ACHN (cell line): ENCODE measurements around the gene CFAP52.

Source experiments
- DNase-seq: peaks from one replicate; pipeline ENCODE4 v3.0.0-alpha.2; 2015
- in situ Hi-C: cut with HindIII; loops from 2 replicates; pipeline ENCODE4 v1.10.0; 2017; ENCODE audit warnings: low sequenced_read_pairs, low pct_ligation_motif_present, low pct_unique_long_range_greater_than_20kb

The CFAP52 gene

GRCh38 chr17:9672691-9673090 lies 96.2 kb downstream of the CFAP52 start:
- no peak for DNase-seq
- in situ Hi-C loops = no loop called here

DNA sequence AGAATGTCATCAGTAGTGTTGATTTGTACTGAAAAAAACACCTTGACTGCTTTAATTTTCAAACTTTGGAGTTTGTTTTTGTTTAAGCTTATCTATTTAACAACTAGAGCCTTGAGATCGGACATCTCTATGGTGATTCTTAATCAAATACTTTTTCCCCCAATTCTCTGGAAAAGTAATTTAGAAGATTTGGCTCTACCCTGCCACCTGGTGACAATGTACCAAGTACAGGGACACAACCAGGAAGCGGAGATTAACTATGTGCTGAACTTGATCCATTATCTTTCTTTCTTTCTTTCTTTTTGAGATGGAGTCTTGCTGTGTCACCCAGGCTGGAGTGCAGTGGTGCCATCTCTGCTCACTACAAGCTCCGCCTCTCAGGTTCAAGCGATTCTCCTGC lies 99.6 kb downstream of the CFAP52 start:
- in situ Hi-C loops = no loop called here

GRCh38 chr17:9676820-9677310 lies 100.4 kb downstream of the CFAP52 start:
- in situ Hi-C loops = no loop called here
- DNase-seq = peak; percentile 92

More for the DNA sequence above, 99.6 kb downstream of the CFAP52 start:
- peak; percentile 40 for DNase-seq

DNA sequence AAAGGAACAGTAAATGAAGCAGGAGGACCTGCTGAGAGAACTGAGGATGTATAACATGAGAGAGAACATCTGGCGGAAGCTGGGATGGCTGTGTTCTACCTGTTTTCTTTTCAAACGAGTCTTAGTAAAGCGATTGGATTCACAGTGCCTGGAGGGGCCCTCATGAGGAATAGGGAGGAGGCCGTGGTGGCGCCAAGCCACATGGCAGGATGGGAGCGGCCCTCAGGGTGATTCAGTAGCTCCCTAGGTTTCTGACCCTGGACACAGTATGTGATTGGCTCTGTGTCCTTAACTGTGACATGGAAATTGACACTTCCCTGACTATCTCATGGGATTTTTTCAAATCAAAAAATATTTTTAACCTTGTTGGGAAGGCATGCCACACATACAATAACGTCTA lies 101.0 kb downstream of the CFAP52 start:
- DNase-seq = no peak
- in situ Hi-C loops = no loop called here

DNA sequence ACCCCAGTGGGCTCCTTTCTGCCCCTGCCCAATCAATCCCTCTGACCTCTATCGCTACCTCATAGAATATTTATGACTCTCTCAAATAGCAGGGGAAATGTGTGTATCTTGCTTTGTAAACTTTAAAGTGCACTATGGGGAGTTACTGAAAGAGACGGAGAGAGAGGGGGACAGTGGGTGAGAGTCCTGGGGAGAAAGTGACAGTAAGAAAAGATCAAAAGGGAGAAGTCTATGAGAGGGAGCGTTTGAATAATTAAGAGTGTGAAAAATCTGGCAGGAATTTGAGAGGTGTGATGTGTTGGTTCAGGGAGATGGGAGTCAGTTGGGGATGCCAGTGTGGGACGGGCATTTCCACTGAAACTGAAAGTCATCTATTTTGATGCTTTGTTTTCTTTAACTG lies 101.5 kb downstream of the CFAP52 start:
- in situ Hi-C loops = no loop called here
- no peak for DNase-seq

GRCh38 chr17:9684955-9685621 lies 108.6 kb downstream of the CFAP52 start:
- in situ Hi-C loops = no loop called here
- no peak for DNase-seq
